ENCODE data around the gene PHLDB3.
"Not testable (repeated sequence)": the region's sequence is repeated elsewhere in the genome, so short reads cannot be mapped to it uniquely, and the experiment has no call there.

Gene PHLDB3

GRCh38 chr19:43444531-43445287 is 59.8 kb downstream of the PHLDB3 start:
- DNase-seq (ENCODE audit: low read depth in 2 of 2): no peak

DNA sequence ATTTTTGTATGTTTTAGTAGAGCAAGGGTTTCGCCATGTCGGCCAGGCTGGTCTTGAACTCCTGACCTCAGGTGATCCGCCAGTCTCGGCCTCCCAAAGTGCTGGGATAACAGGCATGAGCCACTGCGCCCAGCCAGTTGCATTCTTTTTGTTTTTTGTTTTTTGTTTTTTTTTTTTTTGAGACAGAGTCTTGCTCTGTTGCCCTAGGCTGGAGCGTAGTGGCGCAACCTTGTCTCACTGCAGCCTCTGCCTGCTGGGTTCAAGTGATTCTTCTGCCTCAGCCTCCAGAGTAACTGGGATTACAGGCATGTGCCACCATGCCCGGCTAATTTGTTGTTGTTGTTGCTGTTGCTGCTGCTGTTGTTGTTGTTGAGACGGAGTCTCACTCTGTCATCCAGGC is 60.5 kb downstream of the PHLDB3 start:
- not testable (repeated sequence) for DNase-seq (ENCODE audit: low read depth in 2 of 2)

DNA sequence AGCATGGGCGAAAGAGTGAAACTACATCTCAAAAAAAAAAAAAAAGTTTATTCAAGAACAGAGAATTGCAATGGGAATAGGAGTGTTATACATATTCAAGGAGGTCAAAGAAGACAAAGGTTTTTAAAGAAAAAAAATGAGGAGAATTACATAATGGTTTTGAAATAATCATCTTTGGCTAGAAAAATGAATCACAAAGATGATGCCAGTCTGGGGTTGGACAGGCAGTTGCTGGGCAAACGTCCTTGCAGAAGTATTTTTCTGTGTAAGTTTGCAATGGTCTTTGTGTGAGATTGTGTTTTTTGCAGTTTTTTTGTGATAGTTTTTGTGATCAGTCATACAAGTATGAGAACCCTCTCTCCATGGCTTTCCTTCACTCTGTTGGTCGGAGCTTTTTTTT is 62.8 kb downstream of the PHLDB3 start:
- DNase-seq (ENCODE audit: low read depth in 2 of 2): no peak

- DNase-seq (ENCODE audit: low read depth in 2 of 2): no peak
These were observed 64.9 kb downstream of the PHLDB3 start for GRCh38 chr19:43439709-43440063.

GRCh38 chr19:43439032-43439708 is 65.4 kb downstream of the PHLDB3 start:
- DNase-seq (ENCODE audit: low read depth in 2 of 2): no peak

- no peak for DNase-seq (ENCODE audit: low read depth in 2 of 2)
These were observed 66.1 kb downstream of the PHLDB3 start for GRCh38 chr19:43438291-43439031.

GRCh38 chr19:43437712-43438111 is 66.8 kb downstream of the PHLDB3 start:
- no peak for DNase-seq (ENCODE audit: low read depth in 2 of 2)

DNA sequence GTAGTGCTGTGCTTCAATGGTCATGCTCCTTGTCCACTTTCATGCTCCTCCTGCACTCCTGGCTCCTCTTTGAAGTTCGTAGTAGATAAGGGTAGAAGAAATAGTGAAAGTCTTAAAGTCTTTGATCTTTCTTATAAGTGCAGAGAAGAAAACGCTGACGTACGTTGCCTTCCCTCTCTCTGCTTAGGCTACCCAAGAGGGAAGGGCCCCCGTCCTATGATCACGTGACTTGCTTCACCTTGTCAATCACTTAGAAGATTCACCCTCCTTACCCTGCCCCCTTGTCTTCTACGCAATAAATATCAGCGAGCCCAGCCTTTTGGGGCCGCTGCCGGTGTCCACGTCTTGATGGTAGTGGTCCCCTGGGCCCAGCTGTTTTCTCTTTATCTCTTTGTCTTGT is 67.3 kb downstream of the PHLDB3 start:
- DNase-seq (ENCODE audit: low read depth in 2 of 2): not testable (repeated sequence)

GRCh38 chr19:43435775-43436174 is 68.8 kb downstream of the PHLDB3 start:
- DNase-seq (ENCODE audit: low read depth in 2 of 2): no peak

- no peak for DNase-seq (ENCODE audit: low read depth in 2 of 2)
These were observed 70.9 kb downstream of the PHLDB3 start for GRCh38 chr19:43433689-43434088.

DNA sequence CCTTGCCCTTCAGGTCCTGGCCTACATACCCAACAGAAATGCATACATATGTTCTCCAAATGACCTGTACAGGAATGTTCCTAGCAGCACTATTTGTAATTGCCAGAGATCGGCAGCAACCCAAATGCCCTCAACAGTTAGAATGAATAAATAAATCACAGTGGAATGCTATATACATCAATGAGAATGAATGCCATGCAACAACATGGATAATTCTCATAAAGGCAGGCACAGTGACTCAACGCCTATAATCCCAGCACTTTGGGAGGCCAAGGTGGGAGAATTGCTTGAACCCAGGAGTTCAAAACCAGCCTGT is 71.2 kb downstream of the PHLDB3 start:
- DNase-seq (ENCODE audit: low read depth in 2 of 2): no peak

DNA sequence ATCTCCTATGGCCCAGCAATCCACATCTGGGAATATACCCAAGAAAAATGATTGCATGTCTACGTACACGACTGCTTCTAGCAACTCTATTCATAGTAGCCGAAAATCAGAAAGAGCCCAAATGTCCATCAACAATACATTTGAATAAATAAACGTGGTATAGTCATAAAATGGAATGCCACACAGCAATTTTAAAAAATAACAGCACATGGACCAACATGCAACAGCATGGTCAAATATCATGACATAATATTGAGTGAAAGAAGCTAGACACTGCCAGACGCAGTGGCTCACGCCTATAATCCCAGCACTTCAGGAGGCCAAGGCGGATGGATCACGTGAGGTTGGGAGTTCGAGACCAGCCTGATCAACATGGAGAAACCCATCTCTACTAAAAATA is 73.6 kb downstream of the PHLDB3 start:
- DNase-seq (ENCODE audit: low read depth in 2 of 2): no peak

- DNase-seq (ENCODE audit: low read depth in 2 of 2): no peak
These were observed 74.3 kb downstream of the PHLDB3 start for GRCh38 chr19:43430142-43430710.

DNA sequence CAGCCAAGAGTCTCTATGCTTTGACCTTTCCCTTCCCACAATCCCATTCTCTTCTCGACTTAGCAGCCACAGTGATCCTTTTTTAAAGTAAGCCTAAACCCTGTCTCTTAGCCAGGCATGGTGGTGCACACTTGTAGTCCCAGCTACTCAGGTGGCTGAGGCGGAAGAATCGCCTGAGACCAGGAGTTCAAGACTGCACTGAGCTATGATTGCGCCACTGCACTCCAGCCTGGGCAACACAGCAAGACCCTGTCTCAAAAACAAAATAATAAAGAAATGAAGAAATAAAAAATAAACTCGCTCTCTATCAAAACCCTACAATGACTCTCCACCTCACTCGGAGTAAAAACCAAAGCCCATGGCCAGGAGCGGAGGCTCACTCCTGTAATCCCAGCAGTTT is 75.2 kb downstream of the PHLDB3 start:
- DNase-seq (ENCODE audit: low read depth in 2 of 2): no peak

DNA sequence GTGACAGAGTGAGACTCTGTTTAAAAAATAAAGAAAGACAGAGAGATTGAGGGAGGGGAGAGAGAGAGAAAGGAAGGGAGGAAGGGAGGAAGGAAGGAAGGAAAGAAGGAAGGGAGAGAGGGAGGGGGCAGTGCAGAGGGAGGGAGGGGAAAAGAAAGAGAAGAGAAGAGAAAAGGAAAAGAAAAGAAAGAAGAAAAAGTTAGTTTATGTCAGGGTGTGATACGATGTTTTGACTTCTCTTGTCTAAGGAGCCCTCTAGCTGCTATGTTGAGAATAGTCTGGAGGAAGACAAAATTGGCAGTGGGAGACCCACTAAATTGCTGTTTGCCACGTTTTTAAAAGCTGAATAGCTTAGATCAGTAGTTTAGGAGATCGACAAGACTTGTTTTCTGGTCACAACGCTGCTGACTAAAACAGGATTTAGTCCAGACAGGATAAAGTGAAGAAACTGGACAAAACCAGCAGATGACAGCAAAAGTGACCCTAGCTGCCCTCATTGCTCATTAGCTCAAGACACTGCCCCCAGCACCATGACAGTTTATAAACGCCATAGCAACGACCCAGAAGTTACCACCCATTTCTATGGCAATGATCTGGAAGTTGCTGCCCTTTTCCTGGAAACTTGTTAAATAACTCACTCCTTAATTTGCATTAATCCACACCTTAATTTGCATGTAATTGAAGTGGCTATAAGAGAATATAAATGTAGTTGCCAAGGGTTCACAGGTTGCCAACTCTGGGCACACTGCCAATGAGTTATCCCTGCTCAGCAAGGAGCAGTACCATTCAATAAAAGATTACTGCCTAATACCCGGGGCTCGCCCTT is 78.8 kb downstream of the PHLDB3 start:
- DNase-seq (ENCODE audit: low read depth in 2 of 2): no peak

Data from stimulated activated CD8-positive, alpha-beta memory T cell treated with anti-CD3 and anti-CD28 coated beads, Interleukin-15, amount 100 ng/mL, for 4 hours (primary cell).